Glutamatergic neuron (in vitro differentiated cells): ENCODE measurements around the gene AIF1L. TPM values are rescaled to one million over a fixed set of nuclear protein-coding genes. Genes with fewer than 3 reads are reported as not detected.

ENCODE experiments used
- DNase-seq: peaks from one replicate; pipeline ENCODE4 v3.0.0; 2022
- H3K27ac Mint-ChIP-seq: one replicate; pipeline ENCODE4 v1.8.0; 2020; ENCODE audit warnings: mild to moderate bottlenecking, mixed read lengths, inconsistent platforms; ENCODE audit not compliant: unreplicated experiment
- H3K27me3 Mint-ChIP-seq: one replicate; pipeline ENCODE4 v1.8.0; 2020; ENCODE audit warnings: mild to moderate bottlenecking, moderate library complexity, mixed read lengths, inconsistent platforms; ENCODE audit not compliant: unreplicated experiment
- H3K36me3 Mint-ChIP-seq: one replicate; pipeline ENCODE4 v1.8.0; 2020; ENCODE audit warnings: mild to moderate bottlenecking, mixed read lengths, inconsistent platforms; ENCODE audit not compliant: unreplicated experiment
- H3K4me1 Mint-ChIP-seq: one replicate; pipeline ENCODE4 v1.8.0; 2020; ENCODE audit warnings: mild to moderate bottlenecking, low read depth, mixed read lengths, inconsistent platforms; ENCODE audit not compliant: unreplicated experiment
- H3K4me3 Mint-ChIP-seq: one replicate; pipeline ENCODE4 v1.8.0; 2020; ENCODE audit warnings: mild to moderate bottlenecking, mixed read lengths, inconsistent platforms; ENCODE audit not compliant: unreplicated experiment
- H3K9me3 Mint-ChIP-seq: one replicate; pipeline ENCODE4 v1.8.0; 2020; ENCODE audit warnings: mild to moderate bottlenecking, moderate library complexity, mixed read lengths, inconsistent platforms; ENCODE audit not compliant: unreplicated experiment
- total RNA-seq: library from RNA; stranded (reverse); fragmentation: NEBNext Ultra II Directional; extraction: Animal tissue kit (Norgen Biotek cat#: 25700); gene quantifications from one replicate; pipeline ENCODE4 v1.2.1, GENCODE V29; 2021; ENCODE audit not compliant: unreplicated experiment
- TF ChIP-seq, protein P1 (sequence below): fragments of 200-600 bp; sonication (generic); IDR thresholded peaks from one replicate; pipeline ENCODE4 v1.5.0; 2021; ENCODE audit not compliant: partially characterized antibody, unreplicated experiment

Gene AIF1L
- total RNA-seq, 1 donor from 2014 or later: 16.7 TPM

DNA sequence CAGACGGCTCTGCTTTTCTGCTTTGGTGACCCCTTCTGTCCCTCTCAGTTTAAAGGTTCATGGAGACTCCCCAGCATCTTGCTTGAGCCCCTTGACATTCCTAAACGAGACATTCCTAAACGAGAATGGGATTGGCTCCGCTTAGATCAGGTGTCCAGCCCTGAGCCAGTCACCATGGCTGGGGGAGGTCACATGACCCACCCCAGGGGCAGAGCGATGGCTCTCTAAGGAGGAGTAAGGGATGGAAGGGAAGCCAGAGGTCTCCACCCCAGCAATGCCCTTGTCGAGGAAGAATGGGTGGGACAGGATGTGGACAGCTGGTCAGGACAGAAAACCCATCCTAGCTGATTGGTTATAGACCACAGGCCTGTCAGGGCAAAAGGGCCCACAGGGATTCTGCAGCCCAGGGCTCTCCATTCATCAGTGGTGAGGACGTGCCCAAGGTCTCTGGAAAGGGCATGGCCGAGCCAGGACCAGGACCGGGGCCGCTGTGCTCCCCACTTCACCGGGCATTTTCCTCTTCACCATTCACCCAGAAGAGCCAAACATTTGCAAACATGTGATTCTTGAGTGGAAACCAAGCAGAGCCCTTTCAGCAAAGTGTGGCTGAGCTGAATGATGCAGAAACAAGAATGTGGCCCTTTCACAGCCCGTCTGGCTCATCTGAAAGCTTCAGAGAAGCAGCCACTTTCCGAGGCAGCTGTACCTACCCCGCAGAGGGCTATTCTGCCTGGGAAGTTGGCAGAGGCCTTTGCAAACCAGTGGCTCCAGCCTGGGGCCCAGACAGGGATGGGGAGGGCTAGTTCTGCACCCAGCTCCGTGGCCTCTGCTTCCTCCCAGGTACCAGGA is 19.8 kb upstream of the AIF1L start:
- DNase-seq: no peak
- no peaks in the 10 kb centered on the region for H3K36me3 Mint-ChIP-seq
- H3K4me1 Mint-ChIP-seq: no peaks in the 10 kb centered on the region
- TF ChIP-seq, protein P1, sequence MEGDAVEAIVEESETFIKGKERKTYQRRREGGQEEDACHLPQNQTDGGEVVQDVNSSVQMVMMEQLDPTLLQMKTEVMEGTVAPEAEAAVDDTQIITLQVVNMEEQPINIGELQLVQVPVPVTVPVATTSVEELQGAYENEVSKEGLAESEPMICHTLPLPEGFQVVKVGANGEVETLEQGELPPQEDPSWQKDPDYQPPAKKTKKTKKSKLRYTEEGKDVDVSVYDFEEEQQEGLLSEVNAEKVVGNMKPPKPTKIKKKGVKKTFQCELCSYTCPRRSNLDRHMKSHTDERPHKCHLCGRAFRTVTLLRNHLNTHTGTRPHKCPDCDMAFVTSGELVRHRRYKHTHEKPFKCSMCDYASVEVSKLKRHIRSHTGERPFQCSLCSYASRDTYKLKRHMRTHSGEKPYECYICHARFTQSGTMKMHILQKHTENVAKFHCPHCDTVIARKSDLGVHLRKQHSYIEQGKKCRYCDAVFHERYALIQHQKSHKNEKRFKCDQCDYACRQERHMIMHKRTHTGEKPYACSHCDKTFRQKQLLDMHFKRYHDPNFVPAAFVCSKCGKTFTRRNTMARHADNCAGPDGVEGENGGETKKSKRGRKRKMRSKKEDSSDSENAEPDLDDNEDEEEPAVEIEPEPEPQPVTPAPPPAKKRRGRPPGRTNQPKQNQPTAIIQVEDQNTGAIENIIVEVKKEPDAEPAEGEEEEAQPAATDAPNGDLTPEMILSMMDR: no peak
- no peak overlapping the region for H3K4me3 Mint-ChIP-seq
- peaks cover 3% of the 10 kb centered on the region for H3K27me3 Mint-ChIP-seq
- H3K27ac Mint-ChIP-seq: no peak overlapping the region
- H3K9me3 Mint-ChIP-seq: no peaks in the 10 kb centered on the region

DNA sequence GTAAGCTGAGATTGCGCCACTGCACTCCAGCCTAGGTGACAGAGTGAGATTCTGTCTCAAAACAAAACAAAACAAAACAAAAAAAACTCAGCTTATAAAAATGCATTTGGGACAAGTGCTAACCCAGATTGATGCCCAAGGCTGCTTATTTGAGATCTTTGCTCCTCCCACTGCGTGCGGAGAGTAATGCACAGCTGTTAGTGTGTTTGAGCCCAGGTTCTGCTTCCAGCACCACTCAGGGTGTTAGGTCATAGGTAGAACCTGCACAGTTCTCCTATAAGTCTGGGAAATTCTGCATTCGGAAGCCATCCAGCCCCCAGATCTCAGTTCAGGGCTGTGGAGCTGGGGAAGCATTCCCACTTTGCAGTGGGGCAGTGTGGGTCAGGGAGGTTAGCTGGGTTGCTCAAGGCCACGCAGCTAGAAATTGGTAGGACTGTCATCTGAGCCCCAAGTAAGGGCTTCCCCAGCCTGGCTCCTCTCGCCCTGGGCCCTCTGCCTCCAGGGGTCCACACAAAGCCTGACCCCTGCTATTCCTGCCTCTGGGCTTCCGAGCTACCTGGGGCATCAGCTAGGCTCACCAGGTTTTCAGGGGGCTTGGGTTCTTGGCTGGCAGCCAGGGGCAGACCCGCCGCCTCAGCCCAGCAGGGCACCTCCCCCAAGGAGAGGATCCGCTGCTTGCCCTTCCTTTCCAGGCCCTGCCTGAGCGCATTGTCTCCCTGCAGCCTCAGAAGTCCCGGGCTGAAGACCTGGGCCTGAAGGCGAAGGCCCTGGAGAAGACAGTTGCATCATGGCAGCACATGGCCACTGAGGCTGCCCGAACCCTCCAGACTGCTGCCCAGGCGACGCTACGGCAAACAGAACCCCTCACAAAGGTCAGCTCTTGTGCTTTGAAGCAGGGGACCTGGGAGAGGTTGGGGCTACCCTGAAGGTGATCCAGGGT is 17.6 kb upstream of the AIF1L start:
- H3K4me3 Mint-ChIP-seq: no peak overlapping the region
- peaks cover 3% of the 10 kb centered on the region for H3K27me3 Mint-ChIP-seq
- H3K27ac Mint-ChIP-seq: no peak overlapping the region
- H3K9me3 Mint-ChIP-seq: peaks cover 1% of the 10 kb centered on the region
- DNase-seq: no peak
- TF ChIP-seq, protein P1: no peak
- no peaks in the 10 kb centered on the region for H3K4me1 Mint-ChIP-seq
- H3K36me3 Mint-ChIP-seq: no peaks in the 10 kb centered on the region

DNA sequence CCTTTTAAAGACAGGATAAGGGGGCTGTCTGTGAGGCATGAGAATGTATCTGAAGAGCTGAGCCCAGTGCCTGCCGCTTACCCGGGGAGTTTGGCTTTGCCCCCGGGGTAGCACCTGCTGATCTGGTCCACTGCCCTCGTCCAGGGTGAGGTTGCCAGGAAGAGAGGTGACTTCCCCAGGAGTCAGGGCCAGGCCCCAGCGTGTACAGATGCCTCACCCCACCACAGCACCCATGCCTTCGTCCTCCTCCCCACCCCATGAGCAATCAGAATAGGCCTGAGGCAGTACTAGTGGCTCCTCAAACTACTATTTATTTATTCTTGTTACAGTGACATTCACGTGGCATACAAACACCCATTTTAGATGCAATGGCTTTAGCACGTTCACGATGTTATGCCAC is 15.7 kb upstream of the AIF1L start:
- DNase-seq: no peak
- TF ChIP-seq, protein P1: no peak
- H3K27ac Mint-ChIP-seq: no peak overlapping the region
- no peaks in the 10 kb centered on the region for H3K36me3 Mint-ChIP-seq
- peaks cover 3% of the 10 kb centered on the region for H3K27me3 Mint-ChIP-seq
- no peak overlapping the region for H3K4me3 Mint-ChIP-seq
- no peaks in the 10 kb centered on the region for H3K4me1 Mint-ChIP-seq
- H3K9me3 Mint-ChIP-seq: peaks cover 1% of the 10 kb centered on the region

DNA sequence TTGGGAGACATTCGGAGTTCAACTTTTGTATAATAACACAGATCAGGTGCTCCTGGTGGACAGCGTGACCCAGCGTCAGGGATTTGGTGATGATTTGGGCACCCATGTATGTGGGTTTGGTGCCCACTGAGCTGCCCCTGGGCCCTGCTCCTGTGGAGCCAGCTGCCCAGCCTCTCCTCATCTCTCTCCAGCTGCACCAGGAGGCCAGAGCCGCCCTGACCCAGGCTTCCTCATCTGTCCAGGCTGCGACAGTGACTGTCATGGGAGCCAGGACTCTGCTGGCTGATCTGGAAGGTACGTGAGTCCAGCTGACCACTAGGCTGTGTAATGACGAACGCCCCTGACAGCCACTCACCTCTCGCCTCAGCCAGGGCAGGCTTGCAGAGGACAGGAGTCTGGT is 14.5 kb upstream of the AIF1L start:
- DNase-seq: no peak
- Mint-ChIP-seq H3K4me3 (no peak overlapping the region), H3K4me1 (no peaks in the 10 kb centered on the region), H3K9me3 (peaks cover 1% of the 10 kb centered on the region), H3K27ac (no peak overlapping the region), H3K27me3 (peaks cover 3% of the 10 kb centered on the region), H3K36me3 (no peaks in the 10 kb centered on the region)
- TF ChIP-seq, protein P1: no peak
